Measurements from ENCODE around the gene HCRTR1.

Gene HCRTR1

GRCh38 chr1:31617218-31617915, at the start of gene HCRTR1:
TSS of gene HCRTR1 (plus strand) at chr1:31617689. CDS start at chr1:31619193, 1,504 bp downstream.
- no peak within 1 kb of the TSS for H3K27ac Mint-ChIP-seq
- peaks cover 6% of the 10 kb centered on the region for H3K4me1 Mint-ChIP-seq (ENCODE audit: low read depth)
- peaks cover 43% of the 10 kb centered on the region for H3K27me3 Mint-ChIP-seq
- H3K4me3 Mint-ChIP-seq = peak within 1 kb of the TSS; percentile 43
- no peak for DNase-seq
- H3K9me3 Mint-ChIP-seq = no peaks in the 10 kb centered on the region
- no peaks in the 10 kb centered on the region for H3K36me3 Mint-ChIP-seq (ENCODE audit: low read depth)

- Mint-ChIP-seq H3K4me3 (no peak overlapping the region), H3K9me3 (no peaks in the 10 kb centered on the region), H3K36me3 (ENCODE audit: low read depth) (no peaks in the 10 kb centered on the region), H3K27me3 (peaks cover 11% of the 10 kb centered on the region), H3K27ac (no peak overlapping the region), H3K4me1 (ENCODE audit: low read depth) (no peaks in the 10 kb centered on the region)
- no peak for DNase-seq
These were observed 49.4 kb upstream of the HCRTR1 start for GRCh38 chr1:31567956-31568570.

- Mint-ChIP-seq H3K27ac (no peak overlapping the region), H3K36me3 (ENCODE audit: low read depth) (no peaks in the 10 kb centered on the region), H3K4me3 (no peak overlapping the region), H3K27me3 (peaks cover 9% of the 10 kb centered on the region), H3K9me3 (no peaks in the 10 kb centered on the region), H3K4me1 (ENCODE audit: low read depth) (no peaks in the 10 kb centered on the region)
- no peak for DNase-seq
These were observed 48.4 kb upstream of the HCRTR1 start for GRCh38 chr1:31568895-31569595.

- no peaks in the 10 kb centered on the region for H3K9me3 Mint-ChIP-seq
- no peak overlapping the region for H3K27ac Mint-ChIP-seq
- H3K36me3 Mint-ChIP-seq (ENCODE audit: low read depth) = no peaks in the 10 kb centered on the region
- no peaks in the 10 kb centered on the region for H3K4me1 Mint-ChIP-seq (ENCODE audit: low read depth)
- H3K27me3 Mint-ChIP-seq = peaks cover 8% of the 10 kb centered on the region
- no peak overlapping the region for H3K4me3 Mint-ChIP-seq
- no peak for DNase-seq
These were observed 47.8 kb upstream of the HCRTR1 start for GRCh38 chr1:31569596-31570173.

GRCh38 chr1:31570228-31570627, 47.3 kb upstream of the HCRTR1 start:
- H3K4me3 Mint-ChIP-seq = no peak overlapping the region
- H3K27me3 Mint-ChIP-seq = peaks cover 13% of the 10 kb centered on the region
- H3K4me1 Mint-ChIP-seq (ENCODE audit: low read depth) = no peaks in the 10 kb centered on the region
- H3K27ac Mint-ChIP-seq = no peak overlapping the region
- no peak for DNase-seq
- H3K9me3 Mint-ChIP-seq = no peaks in the 10 kb centered on the region
- H3K36me3 Mint-ChIP-seq (ENCODE audit: low read depth) = no peaks in the 10 kb centered on the region

GRCh38 chr1:31570906-31571305, 46.6 kb upstream of the HCRTR1 start:
- Mint-ChIP-seq H3K36me3 (ENCODE audit: low read depth) (no peaks in the 10 kb centered on the region), H3K27ac (no peak overlapping the region), H3K9me3 (no peaks in the 10 kb centered on the region), H3K27me3 (peaks cover 19% of the 10 kb centered on the region), H3K4me1 (ENCODE audit: low read depth) (no peaks in the 10 kb centered on the region), H3K4me3 (no peak overlapping the region)
- DNase-seq = no peak

GRCh38 chr1:31571340-31572295, 45.9 kb upstream of the HCRTR1 start:
- no peak for DNase-seq
- no peak overlapping the region for H3K27ac Mint-ChIP-seq
- H3K4me1 Mint-ChIP-seq (ENCODE audit: low read depth) = peaks cover 5% of the 10 kb centered on the region
- H3K9me3 Mint-ChIP-seq = no peaks in the 10 kb centered on the region
- no peaks in the 10 kb centered on the region for H3K36me3 Mint-ChIP-seq (ENCODE audit: low read depth)
- H3K4me3 Mint-ChIP-seq = no peak overlapping the region
- peaks cover 26% of the 10 kb centered on the region for H3K27me3 Mint-ChIP-seq

- no peak overlapping the region for H3K27ac Mint-ChIP-seq
- H3K9me3 Mint-ChIP-seq = no peaks in the 10 kb centered on the region
- no peak overlapping the region for H3K4me3 Mint-ChIP-seq
- H3K36me3 Mint-ChIP-seq (ENCODE audit: low read depth) = no peaks in the 10 kb centered on the region
- peaks cover 28% of the 10 kb centered on the region for H3K27me3 Mint-ChIP-seq
- DNase-seq = no peak
- H3K4me1 Mint-ChIP-seq (ENCODE audit: low read depth) = peaks cover 5% of the 10 kb centered on the region
These were observed 45.0 kb upstream of the HCRTR1 start for GRCh38 chr1:31572323-31573104.

- peaks cover 25% of the 10 kb centered on the region for H3K27me3 Mint-ChIP-seq
- no peaks in the 10 kb centered on the region for H3K9me3 Mint-ChIP-seq
- DNase-seq = no peak
- no peak overlapping the region for H3K27ac Mint-ChIP-seq
- H3K4me3 Mint-ChIP-seq = no peak overlapping the region
- peaks cover 5% of the 10 kb centered on the region for H3K4me1 Mint-ChIP-seq (ENCODE audit: low read depth)
- H3K36me3 Mint-ChIP-seq (ENCODE audit: low read depth) = no peaks in the 10 kb centered on the region
These were observed 44.2 kb upstream of the HCRTR1 start for GRCh38 chr1:31573261-31573660.

GRCh38 chr1:31574749-31575368, 42.6 kb upstream of the HCRTR1 start:
- H3K27me3 Mint-ChIP-seq = peaks cover 25% of the 10 kb centered on the region
- no peaks in the 10 kb centered on the region for H3K36me3 Mint-ChIP-seq (ENCODE audit: low read depth)
- no peaks in the 10 kb centered on the region for H3K9me3 Mint-ChIP-seq
- DNase-seq = no peak
- no peak overlapping the region for H3K4me3 Mint-ChIP-seq
- peaks cover 5% of the 10 kb centered on the region for H3K4me1 Mint-ChIP-seq (ENCODE audit: low read depth)
- H3K27ac Mint-ChIP-seq = no peak overlapping the region

GRCh38 chr1:31575369-31576140, 41.9 kb upstream of the HCRTR1 start:
- Mint-ChIP-seq H3K9me3 (no peaks in the 10 kb centered on the region), H3K4me1 (ENCODE audit: low read depth) (peaks cover 5% of the 10 kb centered on the region), H3K4me3 (no peak overlapping the region), H3K36me3 (ENCODE audit: low read depth) (no peaks in the 10 kb centered on the region), H3K27me3 (peaks cover 25% of the 10 kb centered on the region), H3K27ac (no peak overlapping the region)
- no peak for DNase-seq

GRCh38 chr1:31576201-31576669, 41.3 kb upstream of the HCRTR1 start, which contains the start of gene TINAGL1:
TSS of gene TINAGL1 (plus strand) at chr1:31576515. CDS start at chr1:31577149, 634 bp downstream.
- no peak within 1 kb of the TSS for H3K27ac Mint-ChIP-seq
- DNase-seq = no peak

More at GRCh38 chr1:31576201-31576669, 41.3 kb upstream of the HCRTR1 start, which contains the start of gene TINAGL1:
- Mint-ChIP-seq H3K27me3 (peaks cover 25% of the 10 kb centered on the region), H3K4me1 (ENCODE audit: low read depth) (peaks cover 5% of the 10 kb centered on the region), H3K4me3 (no peak within 1 kb of the TSS), H3K9me3 (no peaks in the 10 kb centered on the region), H3K36me3 (ENCODE audit: low read depth) (no peaks in the 10 kb centered on the region)
